Liver (tissue), 9 donors: ENCODE measurements around the gene MRPL49. TPM values are rescaled to one million over a fixed set of nuclear protein-coding genes. Genes with fewer than 3 reads are reported as not detected.

ENCODE experiments used
- DNase-seq: peaks from one replicate; pipeline ENCODE4 v3.0.0-alpha.2; 2017; ENCODE audit warnings: low spot score
- H3K27ac ChIP-seq, 2 donors: one replicate each; pipeline ENCODE4 v1.7.0; 2013; ENCODE audit warnings: inconsistent platforms in 2 of 2, low read length in 2 of 2, control low read depth in 1 of 2, low read depth in 1 of 2, mild to moderate bottlenecking in 1 of 2
- H3K27me3 ChIP-seq, 4 donors: one replicate each; pipeline versions ENCODE4 v1.6.1 to v1.7.0; 2013; ENCODE audit warnings: low read length in 3 of 4, inconsistent platforms in 1 of 4, mild to moderate bottlenecking in 1 of 4, moderate library complexity in 1 of 4; ENCODE audit not compliant: control insufficient read depth in 4 of 4, insufficient read depth in 4 of 4
- H3K36me3 ChIP-seq, 4 donors: one replicate each; pipeline versions ENCODE4 v1.6.1 to v1.7.0; 2013; ENCODE audit warnings: low read length in 3 of 4, mild to moderate bottlenecking in 3 of 4, low read depth in 1 of 4, moderate library complexity in 1 of 4; ENCODE audit not compliant: control insufficient read depth in 4 of 4, insufficient read depth in 3 of 4
- H3K4me1 ChIP-seq, 4 donors: one replicate each; pipeline versions ENCODE4 v1.6.1 to v1.7.0; 2013; ENCODE audit warnings: low read length in 3 of 4, mild to moderate bottlenecking in 3 of 4, moderate library complexity in 1 of 4; ENCODE audit not compliant: control insufficient read depth in 4 of 4, insufficient read depth in 4 of 4
- H3K4me3 ChIP-seq, 3 donors: one replicate each; pipeline versions ENCODE4 v1.6.1 to v1.7.0; 2013; ENCODE audit warnings: low read length in 3 of 3, control low read depth in 1 of 3, low read depth in 1 of 3, mild to moderate bottlenecking in 1 of 3
- H3K9ac ChIP-seq, 2 donors: one replicate each; pipeline ENCODE4 v1.7.0; 2013; ENCODE audit warnings: low read length in 2 of 2, mild to moderate bottlenecking in 2 of 2, moderate library complexity in 2 of 2, control low read depth in 1 of 2, low read depth in 1 of 2
- H3K9me3 ChIP-seq, 4 donors: one replicate each; pipeline versions ENCODE4 v1.6.1 to v1.7.0; 2013; ENCODE audit warnings: low read length in 3 of 4; ENCODE audit not compliant: control insufficient read depth in 4 of 4
- ATF3 ChIP-seq: IDR thresholded peaks from 2 replicates; pipeline ENCODE4 v1.6.1; 2016; ENCODE audit warnings: antibody characterized with exemption
- CTCF ChIP-seq: fragments of 150-350 bp; IDR thresholded peaks from 2 replicates; pipeline ENCODE4 v1.5.1; 2017; ENCODE audit warnings: improper control_type of control experiment, low read depth, low read length; ENCODE audit not compliant: missing input control
- EGR1 ChIP-seq, 2 donors: IDR thresholded peaks; 2 replicates each; pipeline ENCODE4 v1.6.1; 2016 to 2018; ENCODE audit warnings: antibody characterized with exemption in 2 of 2, low read depth in 2 of 2
- FOXA1 ChIP-seq: IDR thresholded peaks from 2 replicates; pipeline ENCODE4 v1.6.1; 2016; ENCODE audit warnings: antibody characterized with exemption
- FOXA2 ChIP-seq: IDR thresholded peaks from 2 replicates; pipeline ENCODE4 v1.6.1; 2016; ENCODE audit warnings: antibody characterized with exemption
- GABPA ChIP-seq, 2 donors: IDR thresholded peaks in 1 of 2; conservative IDR thresholded peaks in 1 of 2; 2 replicates each; pipeline ENCODE4 v1.6.1; 2016; ENCODE audit warnings: antibody characterized with exemption in 2 of 2, mild to moderate bottlenecking in 1 of 2, moderate library complexity in 1 of 2
- HNF4A ChIP-seq, 2 donors: conservative IDR thresholded peaks; 2 replicates each; pipeline ENCODE4 v1.6.1; 2016; ENCODE audit warnings: antibody characterized with exemption in 2 of 2, mild to moderate bottlenecking in 2 of 2
- HNF4G ChIP-seq: IDR thresholded peaks from 2 replicates; pipeline ENCODE4 v1.6.1; 2016; ENCODE audit warnings: antibody characterized with exemption
- JUND ChIP-seq, 2 donors: IDR thresholded peaks; 2 replicates each; pipeline ENCODE4 v1.6.1; 2016; ENCODE audit warnings: antibody characterized with exemption in 2 of 2
- NR2F2 ChIP-seq: IDR thresholded peaks from 2 replicates; pipeline ENCODE4 v1.6.1; 2016; ENCODE audit warnings: antibody characterized with exemption
- RAD21 ChIP-seq, 2 donors: IDR thresholded peaks; 2 replicates each; pipeline ENCODE4 v1.6.1; 2016; ENCODE audit warnings: antibody characterized with exemption in 2 of 2, mild to moderate bottlenecking in 2 of 2
- REST ChIP-seq: IDR thresholded peaks from 2 replicates; pipeline ENCODE4 v1.6.1; 2016; ENCODE audit warnings: antibody characterized with exemption, mild to moderate bottlenecking
- RXRA ChIP-seq, 2 donors: IDR thresholded peaks; 2 replicates each; pipeline ENCODE4 v1.6.1; 2017 to 2018; ENCODE audit warnings: antibody characterized with exemption in 2 of 2, mild to moderate bottlenecking in 1 of 2
- SP1 ChIP-seq: IDR thresholded peaks from 2 replicates; pipeline ENCODE4 v1.6.1; 2018; ENCODE audit warnings: antibody characterized with exemption, mild to moderate bottlenecking
- TAF1 ChIP-seq: conservative IDR thresholded peaks from 2 replicates; pipeline ENCODE4 v1.6.1; 2016; ENCODE audit warnings: antibody characterized with exemption, mild to moderate bottlenecking
- YY1 ChIP-seq: IDR thresholded peaks from 2 replicates; pipeline ENCODE4 v1.6.1; 2016; ENCODE audit warnings: antibody characterized with exemption, mild to moderate bottlenecking
- ZBTB33 ChIP-seq: IDR thresholded peaks from 2 replicates; pipeline ENCODE4 v1.6.1; 2016; ENCODE audit warnings: antibody characterized with exemption
- WGBS: extraction: QIAGEN DNeasy Blood & Tissue Kit; methylation state at CpG from one replicate; pipeline ENCODE4 v1.1.7; 2013; 5-methylcytosine and 5-hydroxymethylcytosine counted together
- polyA plus RNA-seq, 2 donors: library from polyadenylated mRNA; stranded (reverse) in 1 of 2; unstranded in 1 of 2; fragments of 200-250 nt in 1 of 2; fragments of >200 nt in 1 of 2; fragmentation: Nextera tagmentation in 1 of 2; extraction: Ambion mirVana in 1 of 2; gene quantifications; one replicate each; pipeline versions ENCODE4 v1.2.1 to v1.2.3, GENCODE V29; 2013 to 2015
- total RNA-seq, 2 donors: library from RNA; depleted of rRNA; stranded (reverse); fragments of >200 nt; gene quantifications; one replicate each; pipeline ENCODE4 v1.2.3, GENCODE V29; 2014
- TF ChIP-seq, protein P1 (sequence below): IDR thresholded peaks from 2 replicates; pipeline ENCODE4 v1.6.1; 2016; ENCODE audit warnings: antibody characterized with exemption
- donor health status: healthy.
- donor health status: healthy.
- donor health status: healthy.
- donor health status: healthy.
- donor health status: healthy.

Gene MRPL49
- total and polyA plus RNA-seq, 4 donors: 31.1 to 47.2 (median 35.4) TPM

GRCh38 chr11:65165410-65166317 lies 43.5 kb downstream of the MRPL49 start:
- WGBS: 18% methylated on average over 31 of the region's 31 CpGs
- TF ChIP-seq HNF4G: peak; percentile 52
- TF ChIP-seq, protein P1, sequence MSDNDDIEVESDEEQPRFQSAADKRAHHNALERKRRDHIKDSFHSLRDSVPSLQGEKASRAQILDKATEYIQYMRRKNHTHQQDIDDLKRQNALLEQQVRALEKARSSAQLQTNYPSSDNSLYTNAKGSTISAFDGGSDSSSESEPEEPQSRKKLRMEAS: no peak
- TF ChIP-seq CTCF: no peak
- no peak for TF ChIP-seq TAF1
- no peak for TF ChIP-seq ZBTB33
- TF ChIP-seq NR2F2: no peak
- TF ChIP-seq HNF4A (conservative IDR thresholded peaks at IDR 0.05): peak; percentile 70 to 72
- peak; percentile 70 for TF ChIP-seq FOXA2
- peak; percentile 12 for TF ChIP-seq REST
- peak; percentile 44 to 54 for TF ChIP-seq RXRA (IDR thresholded peaks at IDR 0.05)
- TF ChIP-seq FOXA1: peak; percentile 59
- peak in 1 of 2 donors; percentile 8 for TF ChIP-seq RAD21 (IDR thresholded peaks at IDR 0.05)
- TF ChIP-seq EGR1 (IDR thresholded peaks at IDR 0.05; ENCODE audit: low read depth in 2 of 2): no peak
- peak; percentile 59 for TF ChIP-seq YY1
- TF ChIP-seq ATF3: no peak
- peak; percentile 81 for TF ChIP-seq SP1
- TF ChIP-seq JUND (IDR thresholded peaks at IDR 0.05): peak in 1 of 2 donors; percentile 24
- no peak for TF ChIP-seq GABPA (IDR thresholded peaks at IDR 0.05 in 1 of 2, conservative IDR thresholded peaks at IDR 0.05 in 1 of 2)

More at GRCh38 chr11:65165410-65166317, 43.5 kb downstream of the MRPL49 start:
- Histone ChIP-seq H3K4me1 (peaks cover 2 to 19% (median 13%) of the 10 kb centered on the region in 4 donors), H3K9ac (peak overlapping the region; percentile 43 to 92), H3K27ac (peak overlapping the region; percentile 77 to 94), H3K9me3 (no peaks in the 10 kb centered on the region), H3K27me3 (no peaks in the 10 kb centered on the region), H3K4me3 (peak overlapping the region; percentile 11 to 51 (median 50)), H3K36me3 (no peaks in the 10 kb centered on the region)
- DNase-seq: no peak
